GM18868 (cell line): Measurements from ENCODE around the gene SCGB2B2.
"Not testable (repeated sequence)": the region's sequence is repeated elsewhere in the genome, so short reads cannot be mapped to it uniquely, and the experiment has no call there.

ENCODE experiments used
- ATAC-seq: cut with Tn5 transposase; IDR thresholded peaks from one replicate; pipeline ENCODE4 v1.9.1; 2021; ENCODE audit warnings: mild to moderate bottlenecking, moderate library complexity; ENCODE audit not compliant: unreplicated experiment

Gene SCGB2B2

GRCh38 chr19:34669305-34669704, 7.7 kb downstream of the SCGB2B2 start:
- ATAC-seq: no peak

- ATAC-seq: not testable (repeated sequence)
Measured at GRCh38 chr19:34668690-34669089, 8.3 kb downstream of the SCGB2B2 start.

- ATAC-seq: not testable (repeated sequence)
Measured at GRCh38 chr19:34668077-34668689, 8.8 kb downstream of the SCGB2B2 start.

- no peak for ATAC-seq
Measured at GRCh38 chr19:34667349-34668076, 9.4 kb downstream of the SCGB2B2 start.

- no peak for ATAC-seq
Measured at GRCh38 chr19:34666958-34667265, 10.0 kb downstream of the SCGB2B2 start.

- no peak for ATAC-seq
Measured at GRCh38 chr19:34666200-34666957, 10.6 kb downstream of the SCGB2B2 start.

- not testable (repeated sequence) for ATAC-seq
Measured at GRCh38 chr19:34665275-34665674, 11.7 kb downstream of the SCGB2B2 start.

GRCh38 chr19:34664870-34665269, 12.1 kb downstream of the SCGB2B2 start:
- no peak for ATAC-seq

- ATAC-seq: no peak
Measured at GRCh38 chr19:34664168-34664567, 12.8 kb downstream of the SCGB2B2 start.

GRCh38 chr19:34662919-34663318, 14.0 kb downstream of the SCGB2B2 start:
- ATAC-seq: peak; percentile 38

GRCh38 chr19:34661357-34661756, 15.6 kb downstream of the SCGB2B2 start:
- no peak for ATAC-seq

- ATAC-seq: no peak
Measured at GRCh38 chr19:34655651-34656050, 21.3 kb downstream of the SCGB2B2 start.

- ATAC-seq: no peak
Measured at GRCh38 chr19:34654796-34655195, 22.2 kb downstream of the SCGB2B2 start.

- ATAC-seq: no peak
Measured at GRCh38 chr19:34651747-34652146, 25.2 kb downstream of the SCGB2B2 start.

GRCh38 chr19:34649886-34650543, 26.9 kb downstream of the SCGB2B2 start:
- ATAC-seq: no peak

- ATAC-seq: no peak
Measured at GRCh38 chr19:34645551-34645950, 31.4 kb downstream of the SCGB2B2 start.

GRCh38 chr19:34644991-34645461, 31.9 kb downstream of the SCGB2B2 start:
- no peak for ATAC-seq

- ATAC-seq: no peak
Measured at GRCh38 chr19:34642241-34642640, 34.7 kb downstream of the SCGB2B2 start.

- no peak for ATAC-seq
Measured at GRCh38 chr19:34639491-34640085, 37.4 kb downstream of the SCGB2B2 start.

GRCh38 chr19:34633802-34634201, 43.2 kb downstream of the SCGB2B2 start:
- no peak for ATAC-seq
